ENCODE measurements around the gene KCNH2.

The KCNH2 gene

GRCh38 chr7:150946421-150947240 lies 31.5 kb downstream of the KCNH2 start:
- no peak for DNase-seq (ENCODE audit: low read depth)

GRCh38 chr7:150945853-150946420 lies 32.2 kb downstream of the KCNH2 start:
- no peak for DNase-seq (ENCODE audit: low read depth)

- no peak for DNase-seq (ENCODE audit: low read depth)
Measured at GRCh38 chr7:150945171-150945852, 32.8 kb downstream of the KCNH2 start.

GRCh38 chr7:150944066-150945042 lies 33.8 kb downstream of the KCNH2 start:
- DNase-seq (ENCODE audit: low read depth), result no peak

GRCh38 chr7:150943453-150943814 lies 34.7 kb downstream of the KCNH2 start:
- DNase-seq (ENCODE audit: low read depth), result no peak

GRCh38 chr7:150942591-150943452 lies 35.3 kb downstream of the KCNH2 start:
- no peak for DNase-seq (ENCODE audit: low read depth)

- DNase-seq (ENCODE audit: low read depth), result peak; percentile 10
Measured at GRCh38 chr7:150942001-150942590, 36.0 kb downstream of the KCNH2 start.

- no peak for DNase-seq (ENCODE audit: low read depth)
Measured at GRCh38 chr7:150941351-150942000, 36.6 kb downstream of the KCNH2 start.

- no peak for DNase-seq (ENCODE audit: low read depth)
Measured at GRCh38 chr7:150940431-150941102, 37.6 kb downstream of the KCNH2 start.

GRCh38 chr7:150939466-150939865 lies 38.7 kb downstream of the KCNH2 start:
- DNase-seq (ENCODE audit: low read depth), result no peak

- no peak for DNase-seq (ENCODE audit: low read depth)
Measured at GRCh38 chr7:150939052-150939451, 39.1 kb downstream of the KCNH2 start.

GRCh38 chr7:150938566-150938965 lies 39.6 kb downstream of the KCNH2 start:
- DNase-seq (ENCODE audit: low read depth), result no peak

GRCh38 chr7:150937848-150938561 lies 40.1 kb downstream of the KCNH2 start:
- DNase-seq (ENCODE audit: low read depth), result no peak

GRCh38 chr7:150936018-150936417 lies 42.1 kb downstream of the KCNH2 start:
- DNase-seq (ENCODE audit: low read depth), result no peak

GRCh38 chr7:150935149-150935548 lies 43.0 kb downstream of the KCNH2 start:
- no peak for DNase-seq (ENCODE audit: low read depth)

GRCh38 chr7:150934045-150934766 lies 43.9 kb downstream of the KCNH2 start:
- DNase-seq (ENCODE audit: low read depth), result no peak

- no peak for DNase-seq (ENCODE audit: low read depth)
Measured at GRCh38 chr7:150931199-150931869, 46.8 kb downstream of the KCNH2 start.

GRCh38 chr7:150928541-150928940 lies 49.6 kb downstream of the KCNH2 start:
- no peak for DNase-seq (ENCODE audit: low read depth)
